Panc1 (cell line): ENCODE data around the gene ITPR3. TPM values are rescaled to one million over a fixed set of nuclear protein-coding genes. Genes with fewer than 3 reads are reported as not detected.

Experiments
- ATAC-seq: fragments of 200-7000 bp; cut with Tn5 transposase; 2 replicates; pipeline ENCODE4 v1.9.1; 2020; ENCODE audit warnings: mild to moderate bottlenecking, moderate library complexity
- BruUV-seq: library from RNA; stranded (reverse); fragments of 400-500 nt; replicated peaks from 2 replicates; lab custom pipeline; 2021; lab: Mats Ljungman, UMichigan
- CTCF ChIA-PET: fragments of 300-600 bp; sonication (Branson Sonifier 250); formaldehyde crosslinking; loops from one replicate; lab custom pipeline; 2022; ENCODE audit warnings: antibody characterized with exemption; lab: Charles Lee
- POLR2A ChIA-PET: fragments of 300-600 bp; sonication (Branson Sonifier 250); formaldehyde crosslinking; loops from one replicate; lab custom pipeline; 2022; ENCODE audit warnings: antibody characterized with exemption; lab: Charles Lee
- DNase-seq: peaks from one replicate; pipeline ENCODE4 v3.0.0-alpha.2; 2010; ENCODE audit warnings: low read depth, low spot score
- H3K27ac ChIP-seq: 2 replicates; pipeline ENCODE4 v1.5.1; 2011; ENCODE audit warnings: mild to moderate bottlenecking, low read length, inconsistent platforms
- H3K27me3 ChIP-seq: fragments of 200-500 bp; sonication (Bioruptor generic); 2 replicates; pipeline ENCODE4 v1.6.0; 2014; ENCODE audit warnings: low read length, inconsistent platforms; ENCODE audit not compliant: control insufficient read depth, insufficient read depth
- H3K36me3 ChIP-seq: fragments of 200-500 bp; sonication (Bioruptor generic); 2 replicates; pipeline ENCODE4 v1.5.1; 2014; ENCODE audit warnings: inconsistent platforms, mild to moderate bottlenecking, low read length, moderate library complexity; ENCODE audit not compliant: control insufficient read depth, insufficient read depth
- H3K4me1 ChIP-seq: 2 replicates; pipeline ENCODE4 v1.5.1; 2011; ENCODE audit warnings: inconsistent platforms, mild to moderate bottlenecking, low read length, moderate library complexity; ENCODE audit not compliant: control insufficient read depth, insufficient read depth
- H3K4me3 ChIP-seq, 2 experiments: 2 replicates each; pipeline ENCODE4 v1.5.1; 2011 to 2012; ENCODE audit warnings: low read depth in 2 of 2, low read length in 2 of 2, mild to moderate bottlenecking in 2 of 2, inconsistent platforms in 1 of 2, moderate library complexity in 1 of 2
- H3K9me3 ChIP-seq: fragments of 200-500 bp; sonication (Bioruptor generic); 2 replicates; pipeline ENCODE4 v1.5.1; 2014; ENCODE audit warnings: low read depth, mild to moderate bottlenecking, inconsistent platforms, low read length, moderate library complexity; ENCODE audit not compliant: control insufficient read depth, insufficient read depth
- POLR2AphosphoS5 ChIP-seq: IDR thresholded peaks from 2 replicates; pipeline ENCODE4 v1.6.1; 2012; ENCODE audit warnings: mild to moderate bottlenecking, low read depth, low read length, moderate library complexity
- SIN3A ChIP-seq: IDR thresholded peaks from 2 replicates; pipeline ENCODE4 v1.6.1; 2012; ENCODE audit warnings: low read depth, mild to moderate bottlenecking, low read length, moderate library complexity, borderline replicate concordance; ENCODE audit not compliant: insufficient read depth
- TCF7L2 ChIP-seq: IDR thresholded peaks from 2 replicates; pipeline ENCODE4 v1.6.1; 2011; ENCODE audit warnings: mild to moderate bottlenecking, low read depth, low read length, inconsistent platforms
- in situ Hi-C: cut with HindIII; loops from 2 replicates; pipeline ENCODE4 v1.10.0; 2016; ENCODE audit warnings: low sequenced_read_pairs, low pct_unique_long_range_greater_than_20kb
- intact Hi-C: fragments of 100-400 bp; cut with micrococcal nuclease; formaldehyde crosslinking; loops from one replicate; pipeline ENCODE4 v1.10.0; 2022; ENCODE audit not compliant: unreplicated experiment
- total RNA-seq: library from RNA; stranded (reverse); gene quantifications from one replicate; pipeline ENCODE4 v1.2.1, GENCODE V29; 2021; ENCODE audit not compliant: unreplicated experiment
- TF ChIP-seq, protein P1 (sequence below), 2 experiments: IDR thresholded peaks; 2 replicates each; pipeline ENCODE4 v1.6.1; 2011 to 2012; ENCODE audit warnings: low read depth in 2 of 2, control low read depth in 1 of 2, low read length in 1 of 2, mild to moderate bottlenecking in 1 of 2, moderate library complexity in 1 of 2; ENCODE audit not compliant: insufficient read depth in 1 of 2
- TF ChIP-seq, protein P2 (sequence below): fragments of 450-650 bp; IDR thresholded peaks from 2 replicates; pipeline ENCODE4 v1.5.1; 2017; ENCODE audit warnings: mild to moderate bottlenecking

Gene ITPR3
- total RNA-seq, 1 experiment from 2014 or later: 65.8 TPM

DNA sequence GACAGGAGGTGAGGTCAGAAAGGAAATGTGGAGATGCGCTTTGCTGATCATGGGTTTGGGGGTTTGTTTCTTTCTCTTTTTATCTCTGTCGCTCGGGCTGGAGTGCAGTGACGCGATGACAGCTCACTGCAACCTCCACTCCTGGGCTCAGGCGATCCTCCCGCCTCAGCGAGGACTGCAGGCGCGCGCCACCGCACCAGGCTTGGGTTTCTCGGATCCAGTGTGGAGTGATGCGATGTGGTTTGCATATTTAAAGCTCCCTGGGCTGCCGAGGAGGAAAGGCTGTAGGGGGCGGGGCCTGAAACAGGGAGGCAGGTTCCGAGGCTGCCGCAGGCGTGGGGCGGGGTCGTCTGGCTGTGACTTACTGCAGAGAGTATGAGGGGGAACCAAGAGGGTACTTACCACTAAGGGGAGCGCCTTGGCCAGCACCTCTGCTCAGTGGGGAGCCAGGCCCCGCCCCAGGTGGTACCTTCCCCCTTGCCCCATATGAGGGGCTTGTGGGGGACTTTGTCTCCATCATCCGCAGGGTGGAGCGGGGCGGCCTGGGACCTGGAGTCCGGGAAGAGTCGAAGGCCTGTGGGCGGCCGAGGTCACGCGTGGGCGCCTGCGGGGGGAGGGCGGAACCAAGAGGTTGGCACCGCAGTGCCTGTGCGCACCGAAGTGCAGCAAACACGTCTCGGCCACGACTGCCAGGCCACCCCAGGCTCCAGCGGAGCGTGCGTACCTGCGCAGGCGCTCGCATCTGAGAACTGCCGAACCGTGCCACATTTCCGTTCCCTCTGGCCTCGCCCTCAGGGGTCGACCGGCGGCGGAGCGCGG, 28.3 kb upstream of the ITPR3 start:
- POLR2A ChIA-PET: interaction anchor here (0.5 to 0.6 kb wide), 2 partner anchors 29 to 410 kb away, joined by 3 to 7 read pairs; no protein-coding TSS in a partner anchor

DNA sequence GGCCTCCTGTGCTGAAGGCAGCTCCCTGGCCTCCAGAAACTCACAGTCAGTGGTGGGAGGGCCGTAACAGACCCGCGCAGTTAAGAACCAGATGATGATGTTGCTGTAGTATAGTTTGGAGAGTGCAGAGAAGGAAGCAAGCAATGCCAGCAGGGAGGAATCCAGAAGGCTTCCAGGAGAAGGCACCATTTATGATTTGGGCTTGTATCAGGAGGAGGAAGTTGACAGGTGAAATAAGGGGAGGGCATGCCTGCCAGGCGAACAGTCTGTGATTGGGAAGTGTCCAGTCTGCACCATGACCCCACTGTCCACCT, 27.8 kb upstream of the ITPR3 start:
- DNase-seq: no peak
- Histone ChIP-seq H3K9me3 (no peaks in the 10 kb centered on the region), H3K4me1 (peaks cover 34% of the 10 kb centered on the region), H3K27me3 (no peaks in the 10 kb centered on the region), H3K4me3 (peak overlapping the region; percentile 21 to 33; a peak in 3 of 4 replicates), H3K36me3 (no peaks in the 10 kb centered on the region), H3K27ac (peak overlapping the region; percentile 45)
- no peak for ATAC-seq
- TF ChIP-seq, protein P1, sequence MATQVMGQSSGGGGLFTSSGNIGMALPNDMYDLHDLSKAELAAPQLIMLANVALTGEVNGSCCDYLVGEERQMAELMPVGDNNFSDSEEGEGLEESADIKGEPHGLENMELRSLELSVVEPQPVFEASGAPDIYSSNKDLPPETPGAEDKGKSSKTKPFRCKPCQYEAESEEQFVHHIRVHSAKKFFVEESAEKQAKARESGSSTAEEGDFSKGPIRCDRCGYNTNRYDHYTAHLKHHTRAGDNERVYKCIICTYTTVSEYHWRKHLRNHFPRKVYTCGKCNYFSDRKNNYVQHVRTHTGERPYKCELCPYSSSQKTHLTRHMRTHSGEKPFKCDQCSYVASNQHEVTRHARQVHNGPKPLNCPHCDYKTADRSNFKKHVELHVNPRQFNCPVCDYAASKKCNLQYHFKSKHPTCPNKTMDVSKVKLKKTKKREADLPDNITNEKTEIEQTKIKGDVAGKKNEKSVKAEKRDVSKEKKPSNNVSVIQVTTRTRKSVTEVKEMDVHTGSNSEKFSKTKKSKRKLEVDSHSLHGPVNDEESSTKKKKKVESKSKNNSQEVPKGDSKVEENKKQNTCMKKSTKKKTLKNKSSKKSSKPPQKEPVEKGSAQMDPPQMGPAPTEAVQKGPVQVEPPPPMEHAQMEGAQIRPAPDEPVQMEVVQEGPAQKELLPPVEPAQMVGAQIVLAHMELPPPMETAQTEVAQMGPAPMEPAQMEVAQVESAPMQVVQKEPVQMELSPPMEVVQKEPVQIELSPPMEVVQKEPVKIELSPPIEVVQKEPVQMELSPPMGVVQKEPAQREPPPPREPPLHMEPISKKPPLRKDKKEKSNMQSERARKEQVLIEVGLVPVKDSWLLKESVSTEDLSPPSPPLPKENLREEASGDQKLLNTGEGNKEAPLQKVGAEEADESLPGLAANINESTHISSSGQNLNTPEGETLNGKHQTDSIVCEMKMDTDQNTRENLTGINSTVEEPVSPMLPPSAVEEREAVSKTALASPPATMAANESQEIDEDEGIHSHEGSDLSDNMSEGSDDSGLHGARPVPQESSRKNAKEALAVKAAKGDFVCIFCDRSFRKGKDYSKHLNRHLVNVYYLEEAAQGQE (IDR thresholded peaks at IDR 0.05; ENCODE audit: insufficient read depth in 1 of 2, low read depth in 2 of 2, low read length in 1 of 2): no peak
- TF ChIP-seq POLR2AphosphoS5 (no peak), SIN3A (no peak), TCF7L2 (no peak)
- TF ChIP-seq, protein P2, sequence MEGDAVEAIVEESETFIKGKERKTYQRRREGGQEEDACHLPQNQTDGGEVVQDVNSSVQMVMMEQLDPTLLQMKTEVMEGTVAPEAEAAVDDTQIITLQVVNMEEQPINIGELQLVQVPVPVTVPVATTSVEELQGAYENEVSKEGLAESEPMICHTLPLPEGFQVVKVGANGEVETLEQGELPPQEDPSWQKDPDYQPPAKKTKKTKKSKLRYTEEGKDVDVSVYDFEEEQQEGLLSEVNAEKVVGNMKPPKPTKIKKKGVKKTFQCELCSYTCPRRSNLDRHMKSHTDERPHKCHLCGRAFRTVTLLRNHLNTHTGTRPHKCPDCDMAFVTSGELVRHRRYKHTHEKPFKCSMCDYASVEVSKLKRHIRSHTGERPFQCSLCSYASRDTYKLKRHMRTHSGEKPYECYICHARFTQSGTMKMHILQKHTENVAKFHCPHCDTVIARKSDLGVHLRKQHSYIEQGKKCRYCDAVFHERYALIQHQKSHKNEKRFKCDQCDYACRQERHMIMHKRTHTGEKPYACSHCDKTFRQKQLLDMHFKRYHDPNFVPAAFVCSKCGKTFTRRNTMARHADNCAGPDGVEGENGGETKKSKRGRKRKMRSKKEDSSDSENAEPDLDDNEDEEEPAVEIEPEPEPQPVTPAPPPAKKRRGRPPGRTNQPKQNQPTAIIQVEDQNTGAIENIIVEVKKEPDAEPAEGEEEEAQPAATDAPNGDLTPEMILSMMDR: no peak
- intact Hi-C loops: no loop called here
- in situ Hi-C loops: no loop called here
- POLR2A ChIA-PET: no interaction called here
- CTCF ChIA-PET: interaction anchor here (1.3 kb wide), 1 partner anchor 107 kb away, joined by 5 read pairs; no protein-coding TSS in a partner anchor
- no TSS peak for BruUV-seq

More for the DNA sequence above, 28.3 kb upstream of the ITPR3 start:
- TF ChIP-seq POLR2AphosphoS5: no peak
- TF ChIP-seq, protein P2: no peak
- Histone ChIP-seq H3K27me3 (no peaks in the 10 kb centered on the region), H3K4me3 (peak overlapping the region; percentile 21 to 33), H3K9me3 (no peaks in the 10 kb centered on the region), H3K36me3 (no peaks in the 10 kb centered on the region), H3K27ac (peak overlapping the region; percentile 45), H3K4me1 (peaks cover 38% of the 10 kb centered on the region)
- no TSS peak for BruUV-seq
- CTCF ChIA-PET: interaction anchor here (1.2 to 1.3 kb wide), 2 partner anchors 40 to 108 kb away, joined by 4 to 5 read pairs; no protein-coding TSS in a partner anchor
- ATAC-seq (no peak), DNase-seq (no peak)
- intact Hi-C loops: no loop called here
- in situ Hi-C loops: no loop called here
